Kidney epithelial cell (primary cell): ENCODE measurements around the gene GPR141. TPM values are rescaled to one million over a fixed set of nuclear protein-coding genes. Genes with fewer than 3 reads are reported as not detected.

Experiments used
- DNase-seq: peaks from one replicate; pipeline ENCODE4 v3.0.0-alpha.2; 2010; ENCODE audit warnings: low read depth
- H3K27me3 ChIP-seq: 2 replicates; pipeline ENCODE4 v1.6.0; 2011; ENCODE audit warnings: low read length; ENCODE audit not compliant: control insufficient read depth, insufficient read depth
- H3K36me3 ChIP-seq: 2 replicates; pipeline ENCODE4 v1.5.1; 2011; ENCODE audit warnings: low read length; ENCODE audit not compliant: control insufficient read depth, insufficient read depth
- H3K4me3 ChIP-seq: 2 replicates; pipeline ENCODE4 v1.5.1; 2011; ENCODE audit warnings: low read depth, mild to moderate bottlenecking, control low read depth, low read length
- total RNA-seq: library from RNA; depleted of rRNA; stranded (reverse); fragments of >200 nt; gene quantifications from 2 replicates; pipeline ENCODE4 v1.2.3, GENCODE V29; 2015
- TF ChIP-seq, protein P1 (sequence below): IDR thresholded peaks from 2 replicates; pipeline ENCODE4 v1.5.1; 2011; ENCODE audit warnings: mild to moderate bottlenecking, moderate library complexity, low read length, control low read depth, inconsistent platforms; ENCODE audit not compliant: insufficient read depth, poor library complexity, severe bottlenecking

GPR141 gene
- total RNA-seq, 1 donor from 2014 or later: not detected

DNA sequence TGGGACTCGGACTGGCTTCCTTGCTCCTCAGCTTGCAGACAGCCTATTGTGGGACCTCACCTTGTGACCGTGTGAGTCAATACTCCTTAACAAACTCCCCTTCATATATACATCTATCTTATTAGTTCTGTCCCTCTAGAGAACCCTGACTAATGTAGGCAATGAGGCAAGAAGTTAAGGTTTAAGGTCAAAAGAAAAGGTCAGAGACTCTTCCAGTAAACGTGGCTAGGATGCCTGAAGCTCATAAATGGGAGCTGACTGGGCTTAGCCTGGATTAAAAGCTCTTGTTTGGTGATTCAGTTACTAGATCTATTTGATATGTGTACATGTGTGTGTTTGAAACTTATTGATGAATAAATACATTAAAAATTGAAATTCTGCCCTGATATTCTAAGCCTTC, 10.6 kb upstream of the GPR141 start:
- TF ChIP-seq, protein P1, sequence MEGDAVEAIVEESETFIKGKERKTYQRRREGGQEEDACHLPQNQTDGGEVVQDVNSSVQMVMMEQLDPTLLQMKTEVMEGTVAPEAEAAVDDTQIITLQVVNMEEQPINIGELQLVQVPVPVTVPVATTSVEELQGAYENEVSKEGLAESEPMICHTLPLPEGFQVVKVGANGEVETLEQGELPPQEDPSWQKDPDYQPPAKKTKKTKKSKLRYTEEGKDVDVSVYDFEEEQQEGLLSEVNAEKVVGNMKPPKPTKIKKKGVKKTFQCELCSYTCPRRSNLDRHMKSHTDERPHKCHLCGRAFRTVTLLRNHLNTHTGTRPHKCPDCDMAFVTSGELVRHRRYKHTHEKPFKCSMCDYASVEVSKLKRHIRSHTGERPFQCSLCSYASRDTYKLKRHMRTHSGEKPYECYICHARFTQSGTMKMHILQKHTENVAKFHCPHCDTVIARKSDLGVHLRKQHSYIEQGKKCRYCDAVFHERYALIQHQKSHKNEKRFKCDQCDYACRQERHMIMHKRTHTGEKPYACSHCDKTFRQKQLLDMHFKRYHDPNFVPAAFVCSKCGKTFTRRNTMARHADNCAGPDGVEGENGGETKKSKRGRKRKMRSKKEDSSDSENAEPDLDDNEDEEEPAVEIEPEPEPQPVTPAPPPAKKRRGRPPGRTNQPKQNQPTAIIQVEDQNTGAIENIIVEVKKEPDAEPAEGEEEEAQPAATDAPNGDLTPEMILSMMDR: no peak
- no peak for DNase-seq
- Histone ChIP-seq H3K4me3 (no peak overlapping the region), H3K36me3 (no peaks in the 10 kb centered on the region), H3K27me3 (no peaks in the 10 kb centered on the region)

DNA sequence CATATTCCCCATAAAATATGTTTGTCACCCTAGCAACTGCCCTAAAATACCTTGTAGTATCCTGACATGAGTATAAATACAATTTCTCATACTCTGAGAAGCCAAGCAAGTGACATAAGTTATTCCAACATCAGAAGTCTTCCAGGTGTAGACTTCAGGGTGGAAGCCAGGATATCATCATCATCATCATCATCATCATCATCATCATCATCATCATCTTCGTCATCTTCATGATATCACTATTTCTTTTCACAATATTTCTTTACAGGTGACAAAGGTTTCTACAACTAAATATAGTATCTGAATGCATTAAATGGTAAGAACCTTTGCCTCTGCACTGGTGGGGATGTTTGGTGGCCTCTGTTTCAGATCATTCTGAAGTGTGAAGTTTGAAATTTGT, 10.0 kb upstream of the GPR141 start:
- Histone ChIP-seq H3K27me3 (no peaks in the 10 kb centered on the region), H3K4me3 (no peak overlapping the region), H3K36me3 (no peaks in the 10 kb centered on the region)
- TF ChIP-seq, protein P1: no peak
- no peak for DNase-seq

DNA sequence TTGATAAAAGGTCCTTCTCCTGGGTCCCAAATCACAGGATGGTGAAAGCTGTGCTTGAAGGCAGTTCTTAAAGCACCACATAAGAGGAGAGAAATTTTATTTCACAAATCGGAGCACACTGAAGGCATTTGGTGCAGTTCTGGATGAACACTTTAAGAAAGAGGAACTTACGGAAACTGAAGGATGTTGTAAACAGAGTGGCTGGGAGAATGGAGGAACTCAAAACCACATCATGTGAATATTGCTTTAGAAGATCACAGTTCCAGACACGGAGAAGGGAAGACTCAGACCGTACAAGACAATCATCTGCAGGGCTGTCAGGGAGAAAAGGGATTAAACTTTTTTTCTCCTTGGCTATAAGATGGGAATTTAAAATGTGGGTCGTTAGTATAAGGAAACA, 9.0 kb upstream of the GPR141 start:
- TF ChIP-seq, protein P1: no peak
- no peaks in the 10 kb centered on the region for H3K36me3 ChIP-seq
- H3K4me3 ChIP-seq: no peak overlapping the region
- no peaks in the 10 kb centered on the region for H3K27me3 ChIP-seq
- DNase-seq: no peak

DNA sequence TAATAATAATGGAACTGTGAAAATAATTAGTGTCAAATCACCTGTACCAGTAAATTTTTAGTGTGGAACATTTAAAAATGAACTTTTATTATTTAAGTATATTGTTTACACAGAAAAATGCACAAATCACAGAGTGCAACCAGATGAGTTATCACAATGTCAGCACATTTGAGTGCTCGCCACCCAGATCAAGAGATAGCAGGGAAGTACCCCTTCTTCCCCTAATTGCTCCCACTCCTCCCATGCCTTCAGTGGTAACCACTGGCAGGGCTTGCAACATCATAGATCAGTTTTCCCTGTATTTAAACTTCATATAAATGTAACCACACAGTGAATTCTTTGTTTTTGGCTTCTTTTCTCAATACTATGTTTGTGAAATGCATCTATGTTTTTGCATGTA, 7.8 kb upstream of the GPR141 start:
- H3K4me3 ChIP-seq: no peak overlapping the region
- TF ChIP-seq, protein P1: no peak
- H3K27me3 ChIP-seq: no peaks in the 10 kb centered on the region
- no peaks in the 10 kb centered on the region for H3K36me3 ChIP-seq
- DNase-seq: no peak

DNA sequence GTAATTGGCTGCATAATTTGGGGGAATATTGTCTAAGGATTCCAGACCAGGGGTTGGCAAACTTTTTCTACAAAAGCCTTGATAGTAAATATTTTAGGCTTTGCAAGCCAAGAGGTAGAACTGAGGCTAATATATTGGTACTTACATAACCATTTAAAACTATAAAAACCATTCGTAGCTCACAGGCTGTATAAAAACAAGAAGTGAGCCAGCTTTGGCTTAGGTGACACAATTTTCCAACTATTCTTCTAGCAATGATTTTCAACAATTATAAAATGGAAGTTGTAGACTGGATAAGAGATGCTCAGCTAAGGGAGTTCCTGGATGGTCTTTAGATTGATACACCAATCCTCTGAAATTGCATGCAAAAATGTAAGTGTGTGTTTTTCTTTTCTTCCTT, 1.4 kb downstream of the GPR141 start:
- TF ChIP-seq, protein P1: no peak

DNA sequence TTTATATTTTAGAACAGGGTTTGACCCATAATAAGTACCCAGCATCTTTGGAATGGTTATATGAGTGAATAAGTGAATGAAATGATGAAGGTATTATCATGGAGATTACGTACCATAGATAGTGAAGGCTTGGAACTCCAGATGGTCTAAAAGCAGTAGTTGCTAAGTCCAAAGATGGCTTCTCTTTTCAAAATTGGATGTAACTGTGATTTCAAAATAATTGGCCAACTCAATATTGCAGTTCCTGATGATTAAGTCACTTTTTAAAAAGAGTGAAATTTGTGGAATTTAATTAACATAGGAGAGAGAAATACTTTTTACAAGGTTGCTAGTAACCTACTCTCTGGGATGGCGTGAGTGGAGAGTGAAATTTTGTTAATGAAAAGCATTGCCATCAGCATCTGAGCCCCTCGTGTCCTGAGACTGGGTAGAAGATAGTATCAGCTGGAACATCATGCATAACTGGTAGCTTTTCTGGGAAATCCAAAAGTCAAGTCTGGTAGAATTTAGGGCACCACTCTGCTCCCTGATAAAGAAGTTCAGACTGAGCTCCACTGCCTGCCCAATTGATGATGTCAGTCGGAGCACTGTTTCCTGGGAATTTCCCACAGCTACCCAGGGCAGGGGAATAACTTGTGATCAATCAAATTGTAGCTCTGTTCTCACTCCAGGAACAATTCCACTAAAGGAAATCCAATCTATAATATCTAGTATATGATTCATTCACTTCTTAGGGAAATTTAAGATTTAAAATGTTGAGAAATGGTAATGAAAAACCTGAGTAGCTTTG, 3.2 kb downstream of the GPR141 start:
- Histone ChIP-seq H3K4me3 (no peak overlapping the region), H3K27me3 (no peaks in the 10 kb centered on the region), H3K36me3 (no peaks in the 10 kb centered on the region)
- no peak for DNase-seq
- TF ChIP-seq, protein P1: no peak

More for the DNA sequence above, 1.4 kb downstream of the GPR141 start:
- no peaks in the 10 kb centered on the region for H3K36me3 ChIP-seq
- DNase-seq: no peak
- H3K27me3 ChIP-seq: no peaks in the 10 kb centered on the region
- no peak overlapping the region for H3K4me3 ChIP-seq
